NCI-H1048 (cell line): ENCODE data around the gene FNBP1L.

Experiments used
- DNase-seq: peaks from one replicate; lab custom pipeline; 2025; lab: John Stamatoyannopoulos, UW

FNBP1L gene

GRCh38 chr1:93489756-93490155 is 41.8 kb downstream of the FNBP1L start:
- no peak for DNase-seq

- DNase-seq, result no peak
These were observed 42.4 kb downstream of the FNBP1L start for GRCh38 chr1:93490357-93490756.

- no peak for DNase-seq
These were observed 48.0 kb downstream of the FNBP1L start for GRCh38 chr1:93495911-93496310.

- DNase-seq, result no peak
These were observed 48.6 kb downstream of the FNBP1L start for GRCh38 chr1:93496520-93496919.

- DNase-seq, result no peak
These were observed 51.2 kb downstream of the FNBP1L start for GRCh38 chr1:93499075-93499474.

GRCh38 chr1:93499533-93499932 is 51.6 kb downstream of the FNBP1L start:
- DNase-seq, result no peak

GRCh38 chr1:93500275-93500674 is 52.4 kb downstream of the FNBP1L start:
- no peak for DNase-seq

GRCh38 chr1:93501399-93501798 is 53.5 kb downstream of the FNBP1L start:
- no peak for DNase-seq

GRCh38 chr1:93501829-93502369 is 54.0 kb downstream of the FNBP1L start:
- no peak for DNase-seq

GRCh38 chr1:93502571-93502970 is 54.7 kb downstream of the FNBP1L start:
- no peak for DNase-seq

- no peak for DNase-seq
These were observed 55.2 kb downstream of the FNBP1L start for GRCh38 chr1:93503163-93503562.

- no peak for DNase-seq
These were observed 55.9 kb downstream of the FNBP1L start for GRCh38 chr1:93503816-93504215.

- DNase-seq, result no peak
These were observed 56.5 kb downstream of the FNBP1L start for GRCh38 chr1:93504247-93505033.

GRCh38 chr1:93506126-93506525 is 58.2 kb downstream of the FNBP1L start:
- no peak for DNase-seq

- DNase-seq, result no peak
These were observed 68.2 kb downstream of the FNBP1L start for GRCh38 chr1:93516164-93516563.

- DNase-seq, result no peak
These were observed 70.6 kb downstream of the FNBP1L start for GRCh38 chr1:93518516-93518915.

GRCh38 chr1:93519199-93519829 is 71.4 kb downstream of the FNBP1L start:
- no peak for DNase-seq

GRCh38 chr1:93521618-93522017 is 73.7 kb downstream of the FNBP1L start:
- DNase-seq, result no peak

GRCh38 chr1:93522721-93523120 is 74.8 kb downstream of the FNBP1L start:
- no peak for DNase-seq

GRCh38 chr1:93525431-93525830 is 77.5 kb downstream of the FNBP1L start:
- DNase-seq, result no peak

GRCh38 chr1:93526431-93526830 is 78.5 kb downstream of the FNBP1L start:
- DNase-seq, result no peak

GRCh38 chr1:93528412-93528811 is 80.5 kb downstream of the FNBP1L start:
- DNase-seq, result no peak

- DNase-seq, result no peak
These were observed 83.3 kb downstream of the FNBP1L start for GRCh38 chr1:93531193-93531592.
